Sigmoid colon (tissue), 4 donors: ENCODE measurements around the gene CDNF.

Experiments
- CTCF ChIP-seq, 4 experiments: fragments of 450-650 bp in 3 of 4; fragments of 200-600 bp in 1 of 4; IDR thresholded peaks; one replicate each; pipeline ENCODE4 v1.5.1; 2016 to 2019; ENCODE audit warnings: antibody characterized with exemption in 4 of 4, mild to moderate bottlenecking in 3 of 4, moderate library complexity in 2 of 4
- EP300 ChIP-seq, 4 donors: sonication (generic); formaldehyde crosslinking; IDR thresholded peaks; one replicate each; pipeline ENCODE4 v1.6.1; 2017; ENCODE audit warnings: antibody characterized with exemption in 4 of 4
- POLR2A ChIP-seq, 2 donors: fragments of 450-650 bp; IDR thresholded peaks; one replicate each; pipeline ENCODE4 v1.6.1; 2016; ENCODE audit warnings: antibody characterized with exemption in 2 of 2, mild to moderate bottlenecking in 2 of 2, moderate library complexity in 2 of 2
- POLR2AphosphoS5 ChIP-seq, 4 donors: sonication (generic); formaldehyde crosslinking; IDR thresholded peaks; one replicate each; pipeline ENCODE4 v1.6.1; 2017; ENCODE audit warnings: antibody characterized with exemption in 4 of 4

- TF ChIP-seq CTCF (IDR thresholded peaks at IDR 0.05), result no peak
- no peak for TF ChIP-seq POLR2A (IDR thresholded peaks at IDR 0.05)
- no peak for TF ChIP-seq EP300 (IDR thresholded peaks at IDR 0.05)
- no peak for TF ChIP-seq POLR2AphosphoS5 (IDR thresholded peaks at IDR 0.05)
These were observed 61.3 kb downstream of the CDNF start for GRCh38 chr10:14776546-14776945.
